GM18508 (cell line): ENCODE measurements around the gene E2F2.
"Not testable (repeated sequence)": the region's sequence is repeated elsewhere in the genome, so short reads cannot be mapped to it uniquely, and the experiment has no call there.

ENCODE experiments used
- ATAC-seq: cut with Tn5 transposase; IDR thresholded peaks from one replicate; pipeline ENCODE4 v1.9.1; 2021; ENCODE audit warnings: moderate number of reproducible peaks; ENCODE audit not compliant: insufficient read depth, unreplicated experiment

The E2F2 gene

DNA sequence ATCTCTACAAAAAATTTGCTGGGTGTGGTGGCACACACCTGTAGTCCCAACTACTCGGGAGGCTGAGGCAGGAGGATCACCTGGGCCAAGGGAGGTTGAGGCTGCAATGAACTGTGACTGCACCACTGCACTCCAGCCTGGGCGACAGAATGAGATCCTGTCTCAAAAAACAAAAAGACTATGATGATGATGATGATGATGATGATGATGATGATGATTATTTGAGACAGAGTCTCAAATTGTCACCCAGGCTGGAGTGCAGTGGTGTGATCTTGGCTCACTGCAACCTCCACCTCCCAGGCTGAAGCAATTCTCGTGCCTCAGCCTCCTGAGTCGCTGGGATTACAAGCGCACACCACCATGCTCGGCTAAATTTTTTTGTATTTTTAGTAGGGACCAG, 38.3 kb downstream of the E2F2 start:
- ATAC-seq = not testable (repeated sequence)

- no peak for ATAC-seq
These were observed 38.8 kb downstream of the E2F2 start for GRCh38 chr1:23492132-23492720.

DNA sequence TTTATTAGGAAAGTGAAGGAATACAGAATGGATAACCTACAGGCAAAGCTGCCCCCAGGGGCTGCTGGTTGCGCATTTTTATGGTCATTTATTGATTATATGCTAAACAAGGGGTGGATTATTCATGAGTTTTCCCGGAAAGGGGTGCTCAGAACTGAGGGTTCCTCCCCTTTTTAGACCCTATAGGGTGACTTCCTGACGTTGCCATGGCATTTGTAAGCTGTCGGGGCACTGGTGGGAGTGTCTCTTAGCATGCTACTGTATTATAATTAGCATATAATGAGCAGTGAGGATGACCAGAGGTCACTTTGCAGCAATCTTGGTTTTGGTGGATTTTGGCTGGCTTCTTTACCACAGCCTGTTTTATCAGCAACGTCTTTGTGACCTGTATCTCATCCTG, 41.2 kb downstream of the E2F2 start:
- no peak for ATAC-seq

DNA sequence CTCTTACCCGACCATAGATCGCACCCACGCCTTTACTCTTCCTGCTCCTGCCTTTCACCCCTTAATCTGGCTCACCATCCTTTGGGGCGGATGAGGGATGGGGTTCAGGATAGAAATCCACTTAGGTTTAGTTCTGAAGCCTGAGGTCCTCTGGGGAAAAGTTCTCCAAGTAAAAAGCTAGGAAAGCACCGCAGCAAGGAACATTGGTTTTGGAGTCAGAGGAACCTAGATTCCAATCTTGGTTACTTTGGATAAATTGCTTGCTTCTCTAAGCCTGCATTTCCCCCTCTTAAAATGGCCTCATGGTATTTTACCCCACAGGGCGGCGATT, 46.1 kb downstream of the E2F2 start:
- no peak for ATAC-seq

DNA sequence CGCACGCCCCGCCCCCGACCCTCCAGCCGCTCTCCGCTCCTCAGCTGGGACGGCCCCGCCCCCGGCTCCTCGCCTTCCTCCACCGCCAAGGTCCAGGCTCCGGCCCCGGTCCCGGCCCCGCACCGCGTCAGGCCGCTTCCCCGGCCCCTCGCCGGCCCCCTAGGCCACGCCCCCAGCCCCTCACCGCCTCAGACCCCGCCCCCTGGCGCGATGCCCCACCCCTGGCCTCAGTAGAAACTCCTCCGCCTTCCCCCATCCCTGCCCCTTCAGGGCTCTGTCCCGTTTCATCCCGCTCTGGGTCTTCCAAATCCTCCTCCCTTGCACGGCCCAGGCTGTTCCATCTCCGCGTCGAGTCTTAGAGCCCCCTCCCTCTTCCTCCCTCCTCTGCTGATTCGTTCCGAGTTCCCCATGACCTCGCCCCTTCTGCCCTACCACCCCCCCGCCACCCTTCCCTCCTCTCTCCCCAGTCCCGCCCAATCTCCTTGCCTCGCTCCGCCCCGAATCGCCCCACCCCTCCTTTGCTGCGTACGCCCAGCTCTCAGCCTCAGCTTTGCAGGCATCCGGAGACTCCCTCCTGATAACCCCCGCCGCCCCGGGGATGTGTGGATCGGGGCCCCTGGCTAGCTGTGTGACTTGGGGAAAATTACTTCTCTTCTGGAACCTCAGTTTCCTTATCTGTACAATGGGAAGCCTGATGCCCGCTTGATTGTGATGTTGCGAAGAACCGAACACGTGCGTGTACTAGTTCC, 46.6 kb downstream of the E2F2 start:
- no peak for ATAC-seq

GRCh38 chr1:23483321-23484252, 47.4 kb downstream of the E2F2 start, which contains the start of gene ASAP3:
TSS of gene ASAP3 (minus strand) at chr1:23484179. CDS start at chr1:23484133, 46 bp downstream.
- ATAC-seq = no peak

GRCh38 chr1:23481904-23482303, 49.1 kb downstream of the E2F2 start:
- no peak for ATAC-seq

GRCh38 chr1:23481026-23481597, 49.9 kb downstream of the E2F2 start:
- no peak for ATAC-seq

DNA sequence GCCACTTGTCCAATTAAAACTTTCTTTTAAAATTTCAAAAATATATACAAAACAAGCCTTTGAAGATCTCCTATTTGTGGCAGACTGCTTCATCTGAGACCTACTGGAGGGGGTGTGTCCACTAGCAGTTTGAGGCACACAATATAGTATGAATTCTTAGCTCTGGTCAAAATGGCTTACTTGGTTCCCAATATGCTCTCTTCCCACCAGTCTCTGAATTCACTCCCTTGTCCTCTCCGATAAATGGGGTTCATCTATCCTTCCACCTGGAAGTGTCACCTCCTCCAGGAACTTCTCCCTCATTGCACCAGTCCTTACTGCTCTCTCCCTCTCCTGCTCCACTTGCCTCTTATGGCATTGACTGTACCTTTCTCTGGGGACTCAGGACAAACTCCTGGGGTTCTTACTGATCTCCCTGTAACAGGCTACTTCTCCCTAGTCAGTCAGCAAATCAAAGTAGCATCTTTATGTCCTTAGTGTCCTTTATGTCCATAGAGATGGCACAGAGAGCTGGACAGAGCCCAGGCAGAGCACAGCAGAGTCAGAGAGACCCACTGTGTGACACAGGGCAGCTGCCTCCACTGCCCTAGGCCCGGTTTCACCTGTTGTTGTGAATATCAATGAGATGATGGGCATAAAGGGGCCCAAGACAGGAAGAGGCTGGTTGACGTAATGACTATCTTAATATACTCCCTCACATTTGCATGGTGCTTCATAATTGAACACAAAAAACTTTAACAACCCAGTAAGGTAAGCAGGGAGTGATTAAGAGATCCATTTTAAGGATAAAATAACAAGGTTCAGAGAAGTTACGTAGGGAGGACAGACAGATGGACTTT, 50.6 kb downstream of the E2F2 start:
- no peak for ATAC-seq

DNA sequence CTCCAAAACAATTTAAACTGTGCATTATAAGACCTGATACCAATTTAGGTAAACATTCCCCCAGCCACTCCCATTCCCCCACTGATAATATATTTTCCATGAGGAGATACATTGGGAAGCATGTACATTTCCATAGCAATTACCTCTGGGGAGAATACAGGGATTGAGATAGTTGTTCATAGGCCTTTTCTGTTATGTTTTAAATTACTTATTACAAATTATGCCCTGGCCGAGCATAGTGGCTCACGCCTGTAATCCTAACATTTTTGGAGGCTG, 51.4 kb downstream of the E2F2 start:
- ATAC-seq = no peak

DNA sequence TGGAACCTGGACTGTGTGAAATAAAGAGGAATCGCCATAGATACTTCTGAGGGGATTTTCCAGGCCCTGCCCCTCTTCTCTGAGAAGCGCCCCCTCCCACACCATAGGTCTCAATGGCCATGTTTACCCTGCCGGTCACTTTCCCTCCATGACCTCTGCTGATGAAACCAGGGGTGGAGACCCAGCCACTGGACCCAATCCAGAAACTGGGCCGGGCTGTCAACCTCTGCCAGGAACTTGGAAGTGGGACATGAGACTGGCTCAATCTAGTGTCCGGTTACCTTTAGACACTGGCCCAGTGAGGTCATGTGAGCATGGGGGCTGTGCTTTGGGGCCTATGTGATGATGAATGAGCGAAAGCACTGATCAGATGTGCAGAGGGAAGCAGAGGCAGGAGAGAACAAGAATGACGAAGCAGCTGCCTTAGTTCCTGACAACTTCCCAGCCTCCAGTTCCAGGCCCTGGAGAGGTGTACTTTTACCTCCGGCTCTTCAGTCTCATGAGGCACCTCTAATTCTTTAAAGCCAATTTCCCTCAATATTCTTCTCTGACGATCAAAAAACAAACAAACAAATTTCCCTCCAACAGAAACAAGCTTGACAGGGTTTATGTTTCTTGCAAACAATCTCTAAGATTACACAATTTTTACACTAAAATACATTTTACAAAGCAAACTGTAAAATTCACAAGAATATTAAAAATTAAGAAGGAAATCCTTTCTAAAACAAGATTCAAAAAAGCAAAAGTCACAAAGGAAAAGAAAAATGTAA, 52.0 kb downstream of the E2F2 start:
- no peak for ATAC-seq

DNA sequence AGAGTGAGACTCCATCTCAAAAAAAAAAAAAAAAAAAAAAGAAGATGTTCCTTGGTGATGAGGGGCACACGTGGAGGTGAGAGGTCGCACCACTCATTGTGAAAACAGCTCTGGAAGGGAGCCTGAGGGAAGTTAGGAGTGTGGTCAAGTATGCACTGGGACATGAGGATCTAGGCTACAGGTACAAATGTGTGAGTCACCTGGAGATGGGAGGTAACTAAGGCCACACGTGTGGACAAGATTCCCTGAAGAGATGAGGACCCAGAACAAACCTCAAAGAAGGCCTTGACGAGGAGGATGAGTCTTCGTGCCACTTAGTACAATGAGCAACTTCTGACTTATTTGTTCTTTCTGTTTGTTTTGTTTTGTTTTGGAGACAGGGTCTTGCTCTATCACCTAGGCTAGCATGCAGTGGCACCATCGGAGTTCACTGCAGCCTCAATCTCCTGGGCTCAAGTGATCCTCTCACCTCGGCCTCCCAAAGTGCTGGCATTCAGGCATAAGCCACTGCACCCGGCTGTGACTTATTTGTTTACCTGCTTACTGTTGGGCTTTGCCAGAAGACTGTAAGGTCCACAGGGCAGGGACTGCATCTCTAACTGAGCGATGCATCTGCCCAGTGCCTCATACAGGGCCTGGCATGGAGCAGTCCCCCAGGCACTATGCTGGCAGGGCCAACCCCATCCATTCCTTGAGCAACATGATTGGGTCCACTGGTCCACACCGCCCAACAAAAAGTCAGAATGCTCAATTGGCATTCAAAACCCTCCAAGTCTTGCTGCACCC, 53.5 kb downstream of the E2F2 start:
- no peak for ATAC-seq

DNA sequence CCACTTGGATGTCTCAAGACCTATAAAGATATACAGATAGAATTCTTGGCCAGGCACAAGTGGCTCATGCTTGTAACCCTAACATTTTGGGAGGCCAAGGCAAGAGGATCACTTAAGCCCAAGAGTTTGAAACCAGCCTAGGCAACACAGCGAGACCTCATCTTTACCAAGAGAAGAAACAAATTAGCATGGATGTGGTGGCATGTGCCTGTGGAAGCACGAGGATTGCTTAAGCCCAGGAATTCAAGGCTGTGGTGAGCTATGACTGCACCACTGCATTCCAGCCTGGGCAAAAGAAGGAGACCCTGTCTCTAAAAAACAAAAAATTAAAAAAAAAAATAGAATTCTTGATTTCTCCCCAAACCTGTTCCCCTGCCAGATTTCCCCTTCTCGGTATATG, 55.4 kb downstream of the E2F2 start:
- ATAC-seq = no peak

- no peak for ATAC-seq
These were observed 55.9 kb downstream of the E2F2 start for GRCh38 chr1:23475134-23475628.

DNA sequence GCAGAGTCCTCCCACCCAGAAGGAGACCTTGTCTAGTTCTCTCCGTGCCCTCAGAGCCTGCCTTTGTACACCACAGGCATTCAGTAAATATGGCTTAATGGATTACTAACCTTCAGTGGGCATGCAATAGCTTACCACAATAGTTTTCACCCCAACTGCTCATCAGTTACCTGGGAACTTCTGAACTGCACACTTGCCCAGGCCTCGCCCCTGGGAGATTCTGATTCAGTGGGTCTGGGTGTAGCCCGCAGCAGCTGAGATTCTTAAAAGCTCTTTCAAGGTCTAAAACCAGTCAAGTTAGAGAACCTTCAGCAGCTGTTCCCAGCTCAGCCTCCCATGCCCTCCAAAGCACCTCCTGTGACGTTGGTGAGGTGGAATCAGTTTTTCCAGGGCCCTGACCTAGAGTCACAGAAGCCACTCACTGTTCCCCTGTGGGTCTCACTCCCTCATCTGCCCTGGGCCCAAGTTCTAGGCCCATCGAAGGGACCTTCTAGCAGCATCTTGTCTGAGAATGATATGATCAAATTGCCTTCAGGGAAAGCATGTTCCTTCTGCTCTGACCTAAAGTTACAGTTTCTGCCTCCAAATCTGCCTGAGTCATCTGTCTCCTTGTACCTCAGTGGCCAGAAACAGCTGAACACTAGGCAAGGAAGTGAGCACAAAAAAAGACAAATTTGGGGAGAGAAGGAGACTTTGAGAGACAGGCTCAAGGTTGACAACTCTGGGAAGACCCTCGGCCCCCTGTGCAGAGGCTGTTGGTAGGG, 57.8 kb downstream of the E2F2 start:
- no peak for ATAC-seq

- no peak for ATAC-seq
These were observed 58.5 kb downstream of the E2F2 start for GRCh38 chr1:23472351-23473036.

- ATAC-seq = no peak
These were observed 59.5 kb downstream of the E2F2 start for GRCh38 chr1:23471473-23472075.
